Lower leg skin (tissue), 4 donors: Measurements from ENCODE around the gene AEBP2. TPM values are rescaled to one million over a fixed set of nuclear protein-coding genes. Genes with fewer than 3 reads are reported as not detected.
"Not testable (repeated sequence)": the region's sequence is repeated elsewhere in the genome, so short reads cannot be mapped to it uniquely, and the experiment has no call there.

ENCODE experiments used
- DNase-seq, 2 donors: peaks; one replicate each; pipeline ENCODE4 v3.0.0-alpha.2; 2019; ENCODE audit warnings: low spot score in 2 of 2
- H3K4me3 ChIP-seq: fragments of 200-600 bp; sonication (generic); 2 replicates; pipeline ENCODE4 v1.5.1; 2017; ENCODE audit warnings: mild to moderate bottlenecking, low read depth; ENCODE audit not compliant: poor library complexity, severe bottlenecking
- POLR2A ChIP-seq, 2 donors: fragments of 450-650 bp; IDR thresholded peaks; one replicate each; pipeline ENCODE4 v1.6.1; 2016 to 2017; ENCODE audit warnings: antibody characterized with exemption in 2 of 2, mild to moderate bottlenecking in 1 of 2, moderate library complexity in 1 of 2
- WGBS, 2 donors: methylation state at CpG; one replicate each; pipeline ENCODE4 v1.1.5; 2018; 5-methylcytosine and 5-hydroxymethylcytosine counted together
- intact Hi-C: fragments of 100-400 bp; cut with DNase I; formaldehyde crosslinking; loops from one replicate; pipeline ENCODE4 v1.15.0; 2023; ENCODE audit warnings: low total_unique reads
- total RNA-seq, 4 donors: library from RNA; depleted of rRNA; stranded (reverse); fragments of >200 nt; gene quantifications; one replicate each; pipeline ENCODE4 v1.1.0, GENCODE V29; 2016
- TF ChIP-seq, protein P1 (sequence below), 3 donors: fragments of 450-650 bp; IDR thresholded peaks; one replicate each; pipeline ENCODE4 v1.5.1; 2016; ENCODE audit warnings: antibody characterized with exemption in 3 of 3, mild to moderate bottlenecking in 3 of 3, moderate library complexity in 2 of 3

Gene AEBP2
- total RNA-seq, 4 donors from 2014 or later = 31.4 to 70.9 (median 54.0) TPM

DNA sequence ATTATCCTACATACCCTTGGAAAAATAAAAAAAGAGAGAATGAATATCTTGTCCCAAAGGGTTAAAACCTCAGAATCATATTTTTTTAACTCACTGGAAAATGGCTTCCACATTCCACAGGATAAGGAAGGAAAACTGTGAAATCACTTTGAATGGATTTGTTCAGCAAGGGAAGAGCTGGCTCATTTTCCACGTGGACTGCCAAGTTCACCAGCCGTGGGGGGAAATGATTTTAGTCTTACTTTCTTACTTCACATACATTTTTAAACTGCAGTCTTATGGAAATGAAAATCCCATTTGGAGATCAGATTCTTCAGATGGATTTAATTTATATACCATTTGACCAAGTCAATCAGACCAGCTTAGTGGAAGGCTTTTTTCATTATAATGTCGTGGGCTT lies 29.9 kb upstream of the AEBP2 start:
- intact Hi-C loops = no loop called here
- no peak for DNase-seq

DNA sequence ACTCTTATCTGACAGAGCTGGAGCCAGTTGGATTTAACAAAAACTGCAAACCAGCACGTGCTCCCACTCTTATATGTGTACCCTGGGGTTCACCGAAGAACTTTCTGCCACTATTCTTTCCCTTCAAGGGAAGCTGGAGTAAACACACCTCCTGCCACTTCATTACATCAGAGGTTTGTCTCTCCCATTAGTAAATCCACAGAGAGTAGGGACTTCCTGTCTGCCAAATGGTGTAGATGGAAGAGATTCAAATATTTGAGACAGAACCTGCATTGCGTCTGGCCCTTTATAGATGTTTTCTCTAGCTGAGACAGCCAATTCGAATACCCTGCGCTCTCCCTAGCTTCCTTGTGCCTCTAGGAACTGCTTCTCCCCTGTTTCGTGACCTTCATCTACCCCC lies 29.1 kb upstream of the AEBP2 start:
- TF ChIP-seq POLR2A (IDR thresholded peaks at IDR 0.05) = no peak
- TF ChIP-seq, protein P1, sequence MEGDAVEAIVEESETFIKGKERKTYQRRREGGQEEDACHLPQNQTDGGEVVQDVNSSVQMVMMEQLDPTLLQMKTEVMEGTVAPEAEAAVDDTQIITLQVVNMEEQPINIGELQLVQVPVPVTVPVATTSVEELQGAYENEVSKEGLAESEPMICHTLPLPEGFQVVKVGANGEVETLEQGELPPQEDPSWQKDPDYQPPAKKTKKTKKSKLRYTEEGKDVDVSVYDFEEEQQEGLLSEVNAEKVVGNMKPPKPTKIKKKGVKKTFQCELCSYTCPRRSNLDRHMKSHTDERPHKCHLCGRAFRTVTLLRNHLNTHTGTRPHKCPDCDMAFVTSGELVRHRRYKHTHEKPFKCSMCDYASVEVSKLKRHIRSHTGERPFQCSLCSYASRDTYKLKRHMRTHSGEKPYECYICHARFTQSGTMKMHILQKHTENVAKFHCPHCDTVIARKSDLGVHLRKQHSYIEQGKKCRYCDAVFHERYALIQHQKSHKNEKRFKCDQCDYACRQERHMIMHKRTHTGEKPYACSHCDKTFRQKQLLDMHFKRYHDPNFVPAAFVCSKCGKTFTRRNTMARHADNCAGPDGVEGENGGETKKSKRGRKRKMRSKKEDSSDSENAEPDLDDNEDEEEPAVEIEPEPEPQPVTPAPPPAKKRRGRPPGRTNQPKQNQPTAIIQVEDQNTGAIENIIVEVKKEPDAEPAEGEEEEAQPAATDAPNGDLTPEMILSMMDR (IDR thresholded peaks at IDR 0.05) = no peak
- no peak for DNase-seq
- H3K4me3 ChIP-seq = no peak overlapping the region
- intact Hi-C loops = no loop called here
- WGBS, 2 donors = 34 to 37% methylated on average over 6 of the region's 6 CpGs

More for the DNA sequence above, 29.9 kb upstream of the AEBP2 start:
- WGBS, 2 donors = 4 to 9% methylated on average over 3 of the region's 3 CpGs
- no peak overlapping the region for H3K4me3 ChIP-seq
- TF ChIP-seq POLR2A (IDR thresholded peaks at IDR 0.05) = no peak
- TF ChIP-seq, protein P1 (IDR thresholded peaks at IDR 0.05) = no peak

DNA sequence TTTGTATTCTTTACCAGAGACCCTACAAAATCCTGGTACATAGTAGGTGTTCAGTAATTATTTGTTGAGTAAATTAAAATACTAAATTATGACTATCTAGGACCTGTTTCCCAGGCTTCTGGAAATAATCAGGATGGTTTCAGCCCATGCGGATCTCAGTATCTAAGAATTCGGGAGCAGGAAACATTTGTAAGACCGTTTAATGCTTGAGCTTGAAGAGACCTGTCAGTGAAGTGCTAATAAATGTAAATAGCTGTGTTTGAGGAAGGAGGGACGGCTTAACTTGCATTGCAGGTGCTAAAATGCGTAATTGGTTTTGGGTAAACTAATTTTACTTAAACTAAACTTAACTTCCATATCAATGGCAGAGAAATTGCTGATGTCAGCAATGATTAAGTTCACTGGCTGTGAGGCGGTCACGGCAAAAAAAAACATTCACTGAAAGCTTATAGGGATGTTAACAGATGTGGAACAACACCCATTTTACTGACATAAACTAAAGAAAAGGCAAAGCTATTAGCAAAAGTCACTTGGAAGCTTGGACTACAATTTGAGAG lies 28.6 kb upstream of the AEBP2 start:
- 41 to 49% methylated on average over 7 of the region's 7 CpGs for WGBS, 2 donors
- no peak for DNase-seq
- no peak overlapping the region for H3K4me3 ChIP-seq
- TF ChIP-seq, protein P1 (IDR thresholded peaks at IDR 0.05) = no peak
- TF ChIP-seq POLR2A (IDR thresholded peaks at IDR 0.05) = no peak
- intact Hi-C loops = no loop called here

DNA sequence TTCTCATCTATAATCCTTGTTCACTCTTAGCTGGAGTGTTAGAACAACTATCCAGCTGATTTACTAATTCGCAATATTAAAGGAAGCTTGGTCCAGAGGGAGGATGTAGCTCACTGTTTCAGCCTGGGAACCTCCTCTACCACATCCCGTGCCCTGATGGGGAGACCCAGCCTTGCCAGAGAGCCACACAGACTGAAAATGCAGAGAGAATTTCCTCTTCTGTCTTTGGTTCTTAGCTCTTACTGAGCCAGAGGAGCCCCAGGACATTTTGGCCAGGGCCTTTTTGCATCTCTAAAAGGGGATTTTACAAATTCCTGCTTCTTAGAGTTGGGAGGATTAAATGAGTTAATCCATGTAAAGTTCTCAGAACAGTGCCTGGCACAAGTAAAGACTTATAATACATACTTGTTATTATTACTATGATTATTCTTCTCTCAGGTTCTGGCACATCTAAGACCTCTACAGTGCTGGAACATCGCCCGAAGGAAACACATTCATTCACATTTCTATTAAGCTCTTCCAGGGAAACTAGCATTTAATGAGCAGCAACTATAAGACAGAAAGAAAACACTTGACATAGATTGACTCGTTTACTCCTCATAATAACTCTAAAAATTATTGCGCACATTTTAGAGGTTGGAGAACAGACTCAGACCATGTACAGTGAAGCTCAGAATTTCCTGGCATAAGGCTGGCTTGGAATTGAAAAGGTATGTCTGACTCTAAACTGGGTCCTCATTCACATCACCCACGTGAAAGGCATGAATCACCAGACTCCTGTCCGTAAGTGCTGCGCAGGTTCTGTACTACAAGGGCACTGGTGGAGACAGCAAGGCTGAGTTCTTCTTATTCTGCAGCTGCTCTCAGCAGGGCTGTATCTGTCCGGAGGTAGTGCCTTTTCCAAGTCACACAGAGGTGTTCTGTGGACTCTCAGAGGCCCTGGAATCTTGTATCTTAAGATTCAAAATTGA lies 27.8 kb upstream of the AEBP2 start:
- no peak overlapping the region for H3K4me3 ChIP-seq
- 49 to 57% methylated on average over 10 of the region's 10 CpGs for WGBS, 2 donors
- peak in 1 of 2 donors; percentile 65 for DNase-seq
- TF ChIP-seq POLR2A (IDR thresholded peaks at IDR 0.05) = no peak
- TF ChIP-seq, protein P1 (IDR thresholded peaks at IDR 0.05) = no peak
- intact Hi-C loops = no loop called here

DNA sequence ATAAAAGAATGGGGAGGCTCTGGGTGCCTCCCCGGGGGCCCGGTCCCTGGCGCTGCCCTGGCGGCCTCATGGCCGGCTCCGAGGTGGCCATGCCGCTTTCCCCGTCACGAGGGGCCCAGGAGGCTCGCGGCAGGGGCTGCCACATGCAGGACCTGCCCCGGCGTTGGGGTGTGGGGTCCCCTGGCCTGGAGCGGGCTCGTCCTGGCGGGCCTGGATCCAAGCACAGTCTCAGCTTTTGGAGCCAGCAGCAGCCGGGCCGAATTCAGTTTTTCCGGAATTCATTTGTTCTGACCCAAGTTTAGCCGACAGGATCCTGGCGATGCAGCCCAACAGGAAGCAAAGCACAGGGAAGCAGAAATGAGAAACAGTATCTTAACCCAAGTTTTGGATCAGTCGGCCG lies 26.4 kb upstream of the AEBP2 start:
- DNase-seq = peak in 1 of 2 donors; percentile 50
- TF ChIP-seq, protein P1 (IDR thresholded peaks at IDR 0.05) = no peak
- TF ChIP-seq POLR2A (IDR thresholded peaks at IDR 0.05) = no peak
- intact Hi-C loops = no loop called here
- H3K4me3 ChIP-seq = no peak overlapping the region
- WGBS, 2 donors = 90 to 92% methylated on average over 23 of the region's 23 CpGs

DNA sequence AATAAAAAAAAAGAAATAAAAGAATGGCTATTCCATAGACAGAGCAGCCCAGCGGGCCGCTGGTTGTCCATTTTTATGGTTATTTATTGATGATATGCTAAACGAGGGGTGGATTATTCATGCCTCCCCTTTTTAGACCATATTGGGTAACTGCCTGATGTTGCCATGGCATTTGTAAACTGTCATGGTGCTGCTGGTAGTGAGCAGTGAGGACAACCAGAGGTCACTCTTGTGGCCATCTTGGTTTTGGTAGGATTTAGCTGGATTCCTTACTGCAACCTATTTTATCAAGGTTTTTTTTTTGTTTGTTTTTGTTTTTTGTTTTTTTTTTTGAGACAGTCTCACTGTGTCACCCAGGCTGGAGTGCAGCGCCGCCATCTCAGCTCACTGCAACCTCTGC lies 25.7 kb upstream of the AEBP2 start:
- 95 to 99% methylated on average over 5 of the region's 5 CpGs for WGBS, 2 donors
- DNase-seq = peak in 1 of 2 donors; percentile 36
- H3K4me3 ChIP-seq, intact Hi-C loops: not testable (repeated sequence)
